ENCODE data around the gene SHH.

DNA sequence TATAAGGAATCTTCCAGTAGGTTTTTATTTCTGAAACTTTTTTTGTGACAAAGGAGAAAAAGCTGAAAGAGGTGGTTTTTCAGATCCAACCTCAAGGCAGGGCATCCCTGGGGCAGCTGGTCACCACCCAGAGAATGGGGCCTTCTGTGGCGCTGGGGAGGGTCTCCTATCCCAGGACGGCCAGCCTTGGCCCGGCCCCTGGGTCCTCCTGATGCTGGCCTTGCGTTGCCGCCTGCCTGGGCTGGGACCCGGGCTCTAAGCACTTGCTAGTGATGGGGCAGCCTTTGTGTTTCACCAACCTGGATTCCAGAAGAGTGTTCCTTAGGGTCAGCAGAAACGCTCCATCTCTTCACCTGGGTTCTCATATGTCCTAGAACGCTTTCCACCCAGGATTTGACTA is 16.3 kb downstream of the SHH start:
- TF ChIP-seq CTCF (conservative IDR thresholded peaks at IDR 0.05; ENCODE audit: low read depth, low read length) (no peak), EZH2 (IDR thresholded peaks at IDR 0.05; ENCODE audit: borderline replicate concordance, low read depth, low read length, poor library complexity, severe bottlenecking) (no peak)
